GM19372 (cell line): ENCODE measurements around the gene ZBTB16.

Experiments used
- ATAC-seq: cut with Tn5 transposase; IDR thresholded peaks from one replicate; pipeline ENCODE4 v1.9.1; 2021; ENCODE audit warnings: mild to moderate bottlenecking, low read depth, moderate library complexity; ENCODE audit not compliant: unreplicated experiment

The ZBTB16 gene

DNA sequence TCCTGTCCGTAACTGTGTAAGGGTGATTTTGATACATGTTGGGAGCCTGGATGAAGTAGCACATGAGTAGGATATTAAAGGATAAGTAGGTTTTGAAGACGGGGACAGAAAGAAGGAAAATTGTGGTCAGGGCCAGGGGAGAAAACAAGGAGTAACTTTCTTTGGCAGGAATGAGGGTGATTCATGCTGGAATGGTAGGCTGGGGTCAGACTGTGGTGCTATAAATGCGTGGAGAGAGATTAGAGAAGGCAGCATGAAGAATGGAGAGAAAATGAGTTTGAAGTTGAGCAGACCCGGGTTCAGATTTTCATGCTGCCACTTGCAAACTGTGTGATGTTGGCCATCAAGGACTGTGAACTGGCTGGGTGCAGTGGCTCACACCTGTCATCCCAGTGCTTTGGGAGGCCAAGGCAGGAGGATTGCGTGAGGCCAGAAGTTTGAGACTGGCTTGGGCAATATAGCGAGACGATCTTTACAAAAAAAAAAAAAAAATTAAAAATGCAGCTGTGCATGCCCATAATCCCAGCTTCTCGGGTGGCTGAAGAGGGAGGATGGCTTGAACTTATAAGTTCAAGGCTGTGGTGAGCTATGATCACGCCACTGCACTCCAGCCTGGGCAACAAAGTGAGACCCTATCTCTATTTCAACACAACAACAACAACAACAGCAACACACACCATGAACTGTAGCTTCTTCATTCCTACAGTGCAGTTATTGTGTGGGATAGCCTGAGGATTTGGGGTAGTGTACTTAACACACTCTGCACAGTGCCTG lies 22.3 kb downstream of the ZBTB16 start:
- ATAC-seq = no peak

GRCh38 chr11:114082415-114082748 lies 22.9 kb downstream of the ZBTB16 start:
- no peak for ATAC-seq

GRCh38 chr11:114082767-114083181 lies 23.3 kb downstream of the ZBTB16 start:
- ATAC-seq = no peak

DNA sequence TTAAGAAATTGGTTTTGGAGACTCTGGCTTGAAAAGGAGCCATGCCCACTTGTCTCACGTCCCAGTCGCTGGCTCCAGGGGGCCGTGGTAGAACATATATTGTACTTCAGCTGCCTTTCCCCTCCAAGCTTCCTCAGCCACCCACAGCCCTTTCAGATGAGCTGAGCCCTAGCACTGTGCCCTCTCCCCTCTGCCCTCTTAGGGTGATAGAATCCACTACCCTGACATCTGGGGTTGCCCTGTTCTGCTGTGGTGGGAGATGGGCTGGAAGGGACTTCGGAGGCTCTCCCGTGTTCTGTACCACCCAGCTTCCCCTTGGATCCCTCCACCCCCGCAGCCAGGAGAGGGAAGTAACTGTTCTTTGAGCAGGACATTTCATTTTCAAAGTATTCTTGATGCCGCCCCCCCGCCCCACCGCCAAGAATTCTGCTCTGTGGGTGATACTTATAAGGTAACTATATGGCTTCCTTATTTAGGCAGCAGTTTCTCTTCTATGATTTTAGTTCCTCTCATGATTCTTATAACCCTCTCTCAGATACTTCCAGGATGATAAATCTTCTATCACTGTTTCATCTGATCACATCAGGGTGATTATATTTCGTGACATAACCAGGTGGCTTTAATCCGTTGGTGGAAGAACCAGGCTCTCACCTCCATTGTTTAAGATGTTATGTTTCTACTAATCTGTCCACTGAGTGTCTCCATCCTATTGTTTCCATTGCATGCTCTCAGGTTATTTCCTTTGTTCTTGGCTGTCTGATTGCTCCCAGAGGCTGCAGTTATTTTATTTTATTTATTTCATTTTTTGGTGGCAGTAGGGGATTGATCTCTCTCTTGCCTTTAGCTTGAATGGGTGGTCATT lies 24.1 kb downstream of the ZBTB16 start:
- no peak for ATAC-seq

GRCh38 chr11:114084414-114084813 lies 24.9 kb downstream of the ZBTB16 start:
- ATAC-seq = no peak

- ATAC-seq = no peak
Observed at GRCh38 chr11:114085965-114086793, 26.7 kb downstream of the ZBTB16 start.

- no peak for ATAC-seq
Observed at GRCh38 chr11:114087025-114087424, 27.5 kb downstream of the ZBTB16 start.

GRCh38 chr11:114088216-114088615 lies 28.7 kb downstream of the ZBTB16 start:
- no peak for ATAC-seq

DNA sequence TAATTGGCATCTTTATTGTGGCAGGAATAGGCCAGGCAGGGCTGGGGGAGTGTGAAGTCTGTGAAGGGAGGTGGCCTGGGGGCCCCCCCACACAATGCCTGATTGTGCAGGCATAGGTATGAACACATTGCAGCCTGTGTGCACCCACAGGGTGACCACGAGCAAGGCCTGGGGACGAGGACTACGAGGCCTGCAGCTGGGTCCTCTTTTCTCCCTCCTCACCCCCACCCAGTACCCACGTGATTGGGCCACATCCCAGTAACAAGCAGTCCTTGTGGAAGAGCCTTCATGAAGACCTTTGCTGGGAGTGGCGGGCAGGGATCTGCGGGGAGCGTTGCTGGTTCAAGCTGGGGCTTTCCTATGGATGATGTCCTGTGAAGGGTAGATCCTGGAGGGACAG lies 29.3 kb downstream of the ZBTB16 start:
- ATAC-seq = no peak

DNA sequence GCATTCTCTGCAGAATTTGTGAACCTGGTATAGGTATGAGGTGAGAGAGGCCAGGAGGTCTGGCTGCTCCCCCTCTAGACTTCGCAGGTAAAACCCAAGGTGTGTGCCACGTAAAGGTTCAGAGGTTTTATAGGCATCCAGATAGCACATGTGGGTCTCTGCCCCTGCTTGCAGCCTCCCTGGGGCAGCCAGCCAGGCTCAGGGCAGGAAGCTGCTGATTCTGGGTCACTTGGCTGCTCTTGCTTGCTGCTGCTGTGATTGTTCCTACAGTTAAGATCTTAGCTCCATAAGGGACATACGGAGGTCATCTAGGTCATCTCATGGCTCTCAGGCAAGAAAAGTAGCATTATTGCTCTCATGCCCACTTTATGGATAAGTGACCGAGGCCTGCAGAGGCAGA lies 30.2 kb downstream of the ZBTB16 start:
- no peak for ATAC-seq

DNA sequence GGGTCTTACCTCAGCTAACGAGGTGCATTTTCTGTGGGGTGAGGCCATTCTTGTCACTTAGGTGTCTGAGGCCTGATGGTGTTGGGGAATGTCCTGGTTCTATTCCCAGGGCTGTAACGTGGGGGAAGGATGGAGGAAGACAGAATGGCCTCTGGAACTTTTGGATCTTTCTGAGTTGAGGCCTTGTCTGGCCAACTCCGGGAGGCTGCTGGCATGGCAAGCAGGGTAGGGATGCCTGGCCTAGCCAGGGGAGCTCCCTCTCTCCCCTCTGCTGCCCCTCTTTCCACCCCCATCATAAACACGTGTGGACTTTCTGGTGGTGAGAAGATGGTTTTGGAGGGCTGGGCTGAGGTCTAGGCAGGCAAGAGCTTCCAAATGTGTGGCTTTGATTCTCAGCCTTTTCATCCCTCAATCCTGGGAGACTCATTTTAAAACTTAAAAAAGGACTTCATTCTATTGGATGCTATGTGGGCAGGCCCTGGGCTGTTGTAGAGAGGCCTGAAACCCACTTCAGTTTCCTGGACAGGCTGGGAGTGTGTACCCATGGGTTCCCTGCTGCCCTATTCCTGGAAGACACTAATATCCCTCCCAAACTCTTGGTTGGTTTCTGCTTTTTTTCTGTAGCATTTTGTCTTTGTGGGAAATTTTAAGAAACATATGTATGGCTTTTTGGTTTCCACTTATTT lies 30.9 kb downstream of the ZBTB16 start:
- no peak for ATAC-seq

DNA sequence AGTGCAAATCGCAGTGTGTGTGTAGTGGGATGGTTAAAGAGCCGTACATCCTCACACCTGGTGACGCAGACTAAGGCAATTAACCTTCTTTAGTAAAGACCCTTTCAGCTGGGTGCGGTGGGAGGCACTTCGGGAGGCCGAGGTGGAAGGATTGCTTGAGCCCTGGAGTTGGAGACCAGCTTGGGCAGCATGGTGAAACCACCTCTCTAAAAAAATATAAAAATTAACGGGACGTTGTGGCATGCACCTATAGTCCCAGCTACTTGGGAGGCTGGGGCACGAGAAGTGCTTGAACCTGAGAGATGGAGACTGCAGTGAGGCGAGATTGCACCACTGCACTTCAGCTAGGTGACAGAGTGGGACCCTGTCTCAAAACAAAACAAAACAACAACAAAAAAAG lies 31.5 kb downstream of the ZBTB16 start:
- no peak for ATAC-seq

- no peak for ATAC-seq
Observed at GRCh38 chr11:114091516-114092397, 32.2 kb downstream of the ZBTB16 start.

GRCh38 chr11:114092478-114092877 lies 33.0 kb downstream of the ZBTB16 start:
- no peak for ATAC-seq

- no peak for ATAC-seq
Observed at GRCh38 chr11:114092953-114093352, 33.4 kb downstream of the ZBTB16 start.

DNA sequence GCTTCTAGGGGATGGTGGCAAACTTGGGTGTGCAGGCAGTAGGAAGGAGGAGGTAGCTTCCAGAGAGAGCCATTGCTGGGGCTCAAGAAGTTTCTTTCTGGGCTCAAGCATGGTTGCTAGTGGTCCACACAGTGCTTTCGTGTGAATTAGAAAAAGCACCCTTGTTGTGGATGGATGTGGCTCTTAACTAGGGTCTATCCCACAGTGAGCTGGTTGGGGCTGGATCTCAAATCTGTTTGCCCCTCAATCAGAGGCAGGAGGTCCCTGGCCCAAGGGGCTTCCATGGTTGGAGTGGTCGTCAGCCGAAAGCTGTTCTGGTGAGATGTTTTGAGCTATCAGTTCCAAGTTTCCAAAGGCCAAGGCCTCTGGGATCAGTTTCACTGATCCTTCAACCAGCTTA lies 35.0 kb downstream of the ZBTB16 start:
- ATAC-seq = no peak

- ATAC-seq = no peak
Observed at GRCh38 chr11:114095899-114096298, 36.4 kb downstream of the ZBTB16 start.

DNA sequence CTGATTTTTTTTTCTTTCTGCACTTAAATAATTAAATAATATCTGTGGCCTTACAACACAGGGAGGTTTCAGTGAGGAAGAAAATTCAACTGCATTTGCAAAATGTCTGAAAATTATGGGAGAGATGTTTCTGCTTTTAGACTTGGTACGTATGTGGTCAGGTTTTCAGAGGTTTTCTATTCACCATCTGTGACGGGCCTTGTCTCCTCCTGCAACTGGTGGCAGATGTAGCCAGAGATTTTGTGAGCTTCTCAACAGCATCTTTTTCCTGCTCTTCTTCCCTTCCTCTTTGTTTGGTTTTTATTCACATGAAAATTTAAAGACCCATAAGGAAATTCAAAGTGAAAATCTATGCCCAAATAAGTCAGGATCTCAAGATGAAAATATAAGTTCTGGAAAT lies 38.3 kb downstream of the ZBTB16 start:
- no peak for ATAC-seq

GRCh38 chr11:114098927-114099326 lies 39.4 kb downstream of the ZBTB16 start:
- ATAC-seq = no peak
